ENCODE results near the gene KRT73. TPM values are rescaled to one million over a fixed set of nuclear protein-coding genes. Genes with fewer than 3 reads are reported as not detected.

KRT73 gene
- total RNA-seq, 1 experiment from 2014 or later: not detected

DNA sequence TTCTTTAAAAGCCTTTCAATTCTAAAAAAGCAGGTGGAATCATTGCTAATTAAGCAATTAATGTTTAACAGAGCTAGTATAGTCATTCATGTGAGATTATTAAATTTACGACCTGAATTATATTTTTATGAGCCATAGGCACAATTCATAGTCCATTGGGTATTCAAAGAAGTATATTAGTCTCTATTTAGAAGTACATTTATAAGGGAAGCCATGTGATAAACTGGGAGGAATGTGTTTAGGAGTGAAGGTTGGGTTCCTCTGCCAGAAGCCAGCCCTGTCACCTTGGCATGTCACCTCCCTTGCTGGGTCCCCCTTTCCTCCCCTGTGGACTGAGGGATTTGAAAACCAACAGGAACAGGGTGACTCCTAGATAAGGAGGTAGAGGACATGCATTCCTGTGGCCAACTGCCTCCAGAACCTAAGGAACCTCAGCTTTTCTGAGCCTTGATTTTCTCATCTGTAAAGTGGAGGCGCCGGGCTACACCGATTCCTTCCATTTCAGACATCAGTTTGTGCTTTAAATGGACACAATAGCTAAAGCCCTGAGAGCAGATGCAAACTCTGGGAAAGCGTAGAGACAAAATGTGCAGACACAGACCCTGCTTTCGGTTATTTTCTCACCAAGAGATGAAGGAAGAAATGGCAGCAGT lies 39.0 kb upstream of the KRT73 start:
- Mint-ChIP-seq H3K4me1 (ENCODE audit: insufficient read depth, unreplicated experiment) (peaks cover 7% of the 10 kb centered on the region), H3K27ac (ENCODE audit: low read depth, unreplicated experiment) (no peak overlapping the region), H3K4me3 (ENCODE audit: unreplicated experiment) (no peak overlapping the region), H3K9me3 (ENCODE audit: unreplicated experiment) (no peaks in the 10 kb centered on the region), H3K27me3 (ENCODE audit: insufficient read depth, unreplicated experiment) (peaks cover 61% of the 10 kb centered on the region), H3K36me3 (ENCODE audit: insufficient read depth, unreplicated experiment) (no peaks in the 10 kb centered on the region)
- ChIA-PET POLR2A (interaction anchor here (0.6 kb wide), 1 partner anchor 34 kb away, joined by 3 read pairs; no protein-coding TSS in a partner anchor), CTCF (no interaction called here)
- intact Hi-C loops (cut with micrococcal nuclease): no loop called here
- no peak for DNase-seq (ENCODE audit: unreplicated experiment)
- no TSS peak for BruUV-seq (replicated peaks)
- TF ChIP-seq CTCF (IDR thresholded peaks at IDR 0.05; ENCODE audit: unreplicated experiment): no peak

GRCh38 chr12:52656616-52657015 lies 38.3 kb upstream of the KRT73 start:
- TF ChIP-seq CTCF (IDR thresholded peaks at IDR 0.05; ENCODE audit: unreplicated experiment): no peak
- H3K27ac Mint-ChIP-seq (ENCODE audit: low read depth, unreplicated experiment): no peak overlapping the region
- BruUV-seq (replicated peaks): no TSS peak
- intact Hi-C loops (cut with micrococcal nuclease): no loop called here
- peaks cover 65% of the 10 kb centered on the region for H3K27me3 Mint-ChIP-seq (ENCODE audit: insufficient read depth, unreplicated experiment)
- peaks cover 7% of the 10 kb centered on the region for H3K4me1 Mint-ChIP-seq (ENCODE audit: insufficient read depth, unreplicated experiment)
- POLR2A ChIA-PET: interaction anchor here (0.6 kb wide), 1 partner anchor 165 kb away, joined by 4 read pairs; no protein-coding TSS in a partner anchor
- no peaks in the 10 kb centered on the region for H3K9me3 Mint-ChIP-seq (ENCODE audit: unreplicated experiment)
- no peaks in the 10 kb centered on the region for H3K36me3 Mint-ChIP-seq (ENCODE audit: insufficient read depth, unreplicated experiment)
- H3K4me3 Mint-ChIP-seq (ENCODE audit: unreplicated experiment): no peak overlapping the region
- CTCF ChIA-PET: interaction anchor here (0.6 kb wide), 1 partner anchor 726 kb away, joined by 3 read pairs; no protein-coding TSS in a partner anchor
- no peak for DNase-seq (ENCODE audit: unreplicated experiment)

- intact Hi-C loops (cut with micrococcal nuclease): no loop called here
- no TSS peak for BruUV-seq (replicated peaks)
- CTCF ChIA-PET: interaction anchor here (0.6 to 1.3 kb wide), 6 partner anchors 9 to 300 kb away, joined by 3 to 7 read pairs (median 4); no protein-coding TSS in a partner anchor
- Mint-ChIP-seq H3K27ac (ENCODE audit: low read depth, unreplicated experiment) (no peak overlapping the region), H3K36me3 (ENCODE audit: insufficient read depth, unreplicated experiment) (no peaks in the 10 kb centered on the region), H3K27me3 (ENCODE audit: insufficient read depth, unreplicated experiment) (peaks cover 65% of the 10 kb centered on the region), H3K9me3 (ENCODE audit: unreplicated experiment) (no peaks in the 10 kb centered on the region), H3K4me1 (ENCODE audit: insufficient read depth, unreplicated experiment) (peaks cover 7% of the 10 kb centered on the region), H3K4me3 (ENCODE audit: unreplicated experiment) (no peak overlapping the region)
- no peak for TF ChIP-seq CTCF (IDR thresholded peaks at IDR 0.05; ENCODE audit: unreplicated experiment)
- POLR2A ChIA-PET: interaction anchor here (1.4 kb wide), 1 partner anchor 10 kb away, joined by 3 read pairs; no protein-coding TSS in a partner anchor
- DNase-seq (ENCODE audit: unreplicated experiment): peak; percentile 13
Observed at GRCh38 chr12:52655720-52656124, 37.4 kb upstream of the KRT73 start.

GRCh38 chr12:52655251-52655650 lies 36.9 kb upstream of the KRT73 start:
- Mint-ChIP-seq H3K9me3 (ENCODE audit: unreplicated experiment) (no peaks in the 10 kb centered on the region), H3K4me3 (ENCODE audit: unreplicated experiment) (no peak overlapping the region), H3K36me3 (ENCODE audit: insufficient read depth, unreplicated experiment) (no peaks in the 10 kb centered on the region), H3K27me3 (ENCODE audit: insufficient read depth, unreplicated experiment) (peaks cover 69% of the 10 kb centered on the region), H3K27ac (ENCODE audit: low read depth, unreplicated experiment) (no peak overlapping the region), H3K4me1 (ENCODE audit: insufficient read depth, unreplicated experiment) (peaks cover 7% of the 10 kb centered on the region)
- BruUV-seq (replicated peaks): no TSS peak
- no peak for TF ChIP-seq CTCF (IDR thresholded peaks at IDR 0.05; ENCODE audit: unreplicated experiment)
- peak; percentile 28 for DNase-seq (ENCODE audit: unreplicated experiment)
- POLR2A ChIA-PET: interaction anchor here (0.7 to 1.4 kb wide), 2 partner anchors 10 to 75 kb away, joined by 3 read pairs; no protein-coding TSS in a partner anchor
- intact Hi-C loops (cut with micrococcal nuclease): no loop called here
- CTCF ChIA-PET: interaction anchor here (0.6 to 1.3 kb wide), 7 partner anchors 8 to 301 kb away, joined by 3 to 7 read pairs (median 4); no protein-coding TSS in a partner anchor
